Uterus (tissue), 4 donors: ENCODE data around the gene BANK1. TPM values are rescaled to one million over a fixed set of nuclear protein-coding genes. Genes with fewer than 3 reads are reported as not detected.

ENCODE experiments used
- DNase-seq, 2 donors: peaks; one replicate each; pipeline ENCODE4 v3.0.0-alpha.2; 2019 to 2020
- H3K27ac ChIP-seq, 2 donors: fragments of 200-600 bp; sonication (generic); 1 replicate in 1 of 2; 2 replicates in 1 of 2; pipeline ENCODE4 v1.5.1; 2016 to 2018
- H3K27me3 ChIP-seq, 2 donors: fragments of 200-600 bp; sonication (generic); one replicate each; pipeline ENCODE4 v1.5.1; 2018 to 2019; ENCODE audit warnings: control low read depth in 1 of 2
- H3K36me3 ChIP-seq, 2 donors: fragments of 200-600 bp; sonication (generic); one replicate each; pipeline ENCODE4 v1.5.1; 2019; ENCODE audit warnings: control low read depth in 1 of 2
- H3K4me1 ChIP-seq, 2 donors: fragments of 200-600 bp; sonication (generic); one replicate each; pipeline ENCODE4 v1.5.1; 2018 to 2019; ENCODE audit warnings: control low read depth in 1 of 2
- H3K4me3 ChIP-seq, 2 donors: fragments of 200-600 bp; sonication (generic); 1 replicate in 1 of 2; 2 replicates in 1 of 2; pipeline ENCODE4 v1.5.1; 2018 to 2019; ENCODE audit warnings: mild to moderate bottlenecking in 1 of 2
- H3K9me3 ChIP-seq, 2 donors: fragments of 200-600 bp; sonication (generic); one replicate each; pipeline ENCODE4 v1.5.1; 2019; ENCODE audit warnings: control low read depth in 1 of 2
- POLR2A ChIP-seq, 2 donors: fragments of 450-650 bp; IDR thresholded peaks; one replicate each; pipeline ENCODE4 v1.6.1; 2016; ENCODE audit warnings: antibody characterized with exemption in 2 of 2, mild to moderate bottlenecking in 1 of 2, moderate library complexity in 1 of 2
- intact Hi-C: fragments of 100-400 bp; cut with DNase I; formaldehyde crosslinking; loops from one replicate; pipeline ENCODE4 v1.15.1; 2023; ENCODE audit warnings: low total_unique reads
- total RNA-seq, 4 donors: library from RNA; depleted of rRNA in 3 of 4; stranded (reverse); fragments of >200 nt in 3 of 4; gene quantifications; one replicate each; pipeline versions ENCODE4 v1.1.0 to v1.2.4, GENCODE V29; 2014 to 2023
- TF ChIP-seq, protein P1 (sequence below), 4 experiments: fragments of 200-600 bp in 2 of 4; fragments of 450-650 bp in 2 of 4; sonication (generic) in 2 of 4; IDR thresholded peaks; one replicate each; pipeline ENCODE4 v1.5.1; 2016 to 2019; ENCODE audit warnings: antibody characterized with exemption in 4 of 4, mild to moderate bottlenecking in 2 of 4, moderate library complexity in 1 of 4
- donor health status: DM: yes; HTN: yes; CAD: no.

Gene BANK1
- total RNA-seq, 4 donors from 2014 or later = 0.49 to 3.1 (median 0.59) TPM; not detected in 1

DNA sequence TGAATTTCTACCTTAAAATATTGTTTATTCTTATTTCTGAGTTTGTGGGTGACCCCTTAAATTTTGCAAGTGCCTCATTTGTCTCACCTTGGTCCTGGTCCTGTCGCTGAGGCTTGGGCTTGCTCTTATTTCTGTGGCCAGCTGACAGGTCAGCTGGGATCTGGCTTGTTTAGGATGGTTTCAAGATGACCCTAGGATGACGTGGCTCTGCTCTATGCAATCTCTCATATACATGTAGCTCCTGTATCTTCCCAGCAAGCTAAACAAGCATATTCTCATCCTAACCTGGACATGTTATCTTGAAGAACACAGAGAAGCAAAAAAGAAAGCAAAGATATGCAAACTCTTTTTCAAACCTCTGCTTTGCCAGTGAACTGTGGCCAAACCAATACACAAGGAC lies 158.4 kb downstream of the BANK1 start:
- DNase-seq = no peak
- no peaks in the 10 kb centered on the region for H3K9me3 ChIP-seq
- no peak overlapping the region for H3K27ac ChIP-seq
- H3K4me3 ChIP-seq = no peak overlapping the region
- H3K27me3 ChIP-seq = no peaks in the 10 kb centered on the region
- H3K4me1 ChIP-seq = no peaks in the 10 kb centered on the region
- TF ChIP-seq, protein P1, sequence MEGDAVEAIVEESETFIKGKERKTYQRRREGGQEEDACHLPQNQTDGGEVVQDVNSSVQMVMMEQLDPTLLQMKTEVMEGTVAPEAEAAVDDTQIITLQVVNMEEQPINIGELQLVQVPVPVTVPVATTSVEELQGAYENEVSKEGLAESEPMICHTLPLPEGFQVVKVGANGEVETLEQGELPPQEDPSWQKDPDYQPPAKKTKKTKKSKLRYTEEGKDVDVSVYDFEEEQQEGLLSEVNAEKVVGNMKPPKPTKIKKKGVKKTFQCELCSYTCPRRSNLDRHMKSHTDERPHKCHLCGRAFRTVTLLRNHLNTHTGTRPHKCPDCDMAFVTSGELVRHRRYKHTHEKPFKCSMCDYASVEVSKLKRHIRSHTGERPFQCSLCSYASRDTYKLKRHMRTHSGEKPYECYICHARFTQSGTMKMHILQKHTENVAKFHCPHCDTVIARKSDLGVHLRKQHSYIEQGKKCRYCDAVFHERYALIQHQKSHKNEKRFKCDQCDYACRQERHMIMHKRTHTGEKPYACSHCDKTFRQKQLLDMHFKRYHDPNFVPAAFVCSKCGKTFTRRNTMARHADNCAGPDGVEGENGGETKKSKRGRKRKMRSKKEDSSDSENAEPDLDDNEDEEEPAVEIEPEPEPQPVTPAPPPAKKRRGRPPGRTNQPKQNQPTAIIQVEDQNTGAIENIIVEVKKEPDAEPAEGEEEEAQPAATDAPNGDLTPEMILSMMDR (IDR thresholded peaks at IDR 0.05) = no peak
- TF ChIP-seq POLR2A (IDR thresholded peaks at IDR 0.05) = no peak
- intact Hi-C loops = no loop called here
- H3K36me3 ChIP-seq = no peaks in the 10 kb centered on the region

DNA sequence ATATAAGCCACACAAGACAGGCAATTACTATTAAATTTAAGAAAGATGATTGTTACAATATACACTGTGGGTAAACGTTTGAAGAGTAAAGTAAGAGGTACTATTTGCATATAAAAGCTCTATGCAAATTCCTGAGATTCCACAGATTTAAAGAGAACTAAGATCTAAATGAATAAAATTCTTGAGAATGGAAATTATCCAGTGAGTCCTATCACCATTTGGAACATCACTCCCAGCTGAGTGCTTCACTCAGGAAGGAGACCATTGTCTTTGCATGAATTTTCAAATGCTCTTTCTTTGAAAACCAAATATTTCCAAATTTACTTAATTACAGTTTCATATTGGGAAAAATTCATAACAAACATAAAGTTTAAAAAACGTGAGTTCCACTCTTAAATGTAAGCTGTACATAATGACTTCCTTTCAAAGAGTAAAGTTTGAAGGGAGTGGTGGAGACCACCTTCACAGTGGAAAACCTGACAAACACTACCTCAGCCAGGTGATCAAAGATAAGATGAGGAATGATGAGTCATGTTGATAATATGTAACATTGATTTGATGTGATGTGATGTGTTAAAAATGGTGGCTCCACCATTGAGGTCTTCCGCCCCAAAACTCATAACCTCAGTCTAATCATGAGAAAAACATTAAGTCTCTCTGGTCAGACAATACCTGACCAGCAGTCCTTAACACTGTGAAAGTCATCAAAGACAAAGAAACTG lies 159.9 kb downstream of the BANK1 start:
- no peak for TF ChIP-seq POLR2A (IDR thresholded peaks at IDR 0.05)
- TF ChIP-seq, protein P1 (IDR thresholded peaks at IDR 0.05) = no peak
- Histone ChIP-seq H3K4me3 (no peak overlapping the region), H3K36me3 (no peaks in the 10 kb centered on the region), H3K9me3 (no peaks in the 10 kb centered on the region), H3K27me3 (no peaks in the 10 kb centered on the region), H3K27ac (no peak overlapping the region), H3K4me1 (no peaks in the 10 kb centered on the region)
- intact Hi-C loops = no loop called here
- DNase-seq = no peak

- no peaks in the 10 kb centered on the region for H3K9me3 ChIP-seq
- H3K27me3 ChIP-seq = no peaks in the 10 kb centered on the region
- no peak for DNase-seq
- no peak overlapping the region for H3K4me3 ChIP-seq
- no peak overlapping the region for H3K27ac ChIP-seq
- intact Hi-C loops = no loop called here
- H3K4me1 ChIP-seq = no peaks in the 10 kb centered on the region
- H3K36me3 ChIP-seq = no peaks in the 10 kb centered on the region
- TF ChIP-seq POLR2A (IDR thresholded peaks at IDR 0.05) = no peak
- TF ChIP-seq, protein P1 (IDR thresholded peaks at IDR 0.05) = no peak
These were observed 162.5 kb downstream of the BANK1 start for GRCh38 chr4:101952985-101953384.

DNA sequence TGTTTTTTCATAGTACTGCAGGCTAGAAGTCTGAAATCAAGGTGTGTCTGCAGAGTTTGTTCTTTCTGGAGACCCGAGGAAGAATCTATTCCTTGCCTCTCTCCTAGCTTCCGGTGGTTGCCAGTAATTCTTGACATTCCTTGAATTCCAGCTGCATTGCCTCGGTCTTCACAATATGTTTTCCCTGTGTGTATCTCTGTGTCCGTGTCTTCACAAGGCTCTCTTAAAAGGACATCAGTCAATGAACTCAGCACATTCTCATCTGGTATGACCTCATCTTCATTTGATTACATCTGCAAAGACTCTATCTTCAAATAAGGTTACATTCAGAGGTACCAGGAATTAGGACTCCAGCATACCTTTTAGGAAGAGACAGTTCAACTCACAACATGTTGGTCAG lies 163.4 kb downstream of the BANK1 start:
- H3K27me3 ChIP-seq = no peaks in the 10 kb centered on the region
- intact Hi-C loops = no loop called here
- H3K27ac ChIP-seq = no peak overlapping the region
- H3K4me1 ChIP-seq = no peaks in the 10 kb centered on the region
- H3K36me3 ChIP-seq = no peaks in the 10 kb centered on the region
- TF ChIP-seq, protein P1 (IDR thresholded peaks at IDR 0.05) = no peak
- TF ChIP-seq POLR2A (IDR thresholded peaks at IDR 0.05) = no peak
- no peak for DNase-seq
- H3K4me3 ChIP-seq = no peak overlapping the region
- no peaks in the 10 kb centered on the region for H3K9me3 ChIP-seq

- no peak for DNase-seq
- H3K27me3 ChIP-seq = no peaks in the 10 kb centered on the region
- intact Hi-C loops = no loop called here
- H3K9me3 ChIP-seq = no peaks in the 10 kb centered on the region
- no peak overlapping the region for H3K27ac ChIP-seq
- H3K36me3 ChIP-seq = no peaks in the 10 kb centered on the region
- TF ChIP-seq POLR2A (IDR thresholded peaks at IDR 0.05) = no peak
- TF ChIP-seq, protein P1 (IDR thresholded peaks at IDR 0.05) = no peak
- no peak overlapping the region for H3K4me3 ChIP-seq
- H3K4me1 ChIP-seq = no peaks in the 10 kb centered on the region
These were observed 163.8 kb downstream of the BANK1 start for GRCh38 chr4:101954351-101954750.
